Endothelial cell of umbilical vein (primary cell): ENCODE data around the gene PUS10. TPM values are rescaled to one million over a fixed set of nuclear protein-coding genes. Genes with fewer than 3 reads are reported as not detected.

Experiments used
- BruUV-seq: library from RNA; stranded (reverse); fragments of 400-500 nt; replicated peaks from 2 replicates; lab custom pipeline; 2021; lab: Mats Ljungman, UMichigan
- CTCF ChIA-PET: fragments of 300-600, 350-600 bp; sonication (Branson Sonifier 250); formaldehyde crosslinking; loops from one replicate; lab custom pipeline; 2021; ENCODE audit warnings: antibody characterized with exemption, inconsistent platforms; lab: Charles Lee
- POLR2A ChIA-PET: fragments of 300-600, 350-600 bp; sonication (Branson Sonifier 250); formaldehyde crosslinking; loops from one replicate; lab custom pipeline; 2021; ENCODE audit warnings: antibody characterized with exemption, inconsistent platforms; lab: Charles Lee
- DNase-seq: peaks from one replicate; pipeline ENCODE4 v3.0.0-alpha.2; 2011; ENCODE audit warnings: low read depth, low spot score
- FAIRE-seq: peaks from 2 replicates; lab custom pipeline; 2011; peaks lifted over from hg19 to GRCh38; lab: Jason Lieb, UNC
- H2AFZ ChIP-seq: 2 replicates; pipeline ENCODE4 v1.6.0; 2012; ENCODE audit warnings: low read depth, low read length, control low read depth, inconsistent platforms
- H3K27ac ChIP-seq: 2 replicates; pipeline ENCODE4 v1.5.1; 2011; ENCODE audit warnings: low read depth, mild to moderate bottlenecking, control low read depth, low read length, moderate library complexity; ENCODE audit not compliant: insufficient read depth
- H3K27me3 ChIP-seq, 2 experiments: 2 replicates each; pipeline versions ENCODE4 v1.6.0 to v1.6.1; 2011; ENCODE audit warnings: low read length in 2 of 2, mixed read lengths in 1 of 2; ENCODE audit not compliant: control insufficient read depth in 2 of 2, insufficient read depth in 2 of 2
- H3K36me3 ChIP-seq, 2 experiments: 2 replicates in 1 of 2; 3 replicates in 1 of 2; pipeline ENCODE4 v1.5.1; 2011; ENCODE audit warnings: low read length in 2 of 2, mild to moderate bottlenecking in 1 of 2, moderate library complexity in 1 of 2; ENCODE audit not compliant: control insufficient read depth in 2 of 2, insufficient read depth in 2 of 2; ENCODE audit errors: extremely low read depth in 1 of 2
- H3K4me1 ChIP-seq: 3 replicates; pipeline ENCODE4 v1.5.1; 2011; ENCODE audit warnings: mild to moderate bottlenecking, low read length; ENCODE audit not compliant: control insufficient read depth, insufficient read depth; ENCODE audit errors: extremely low read depth
- H3K4me2 ChIP-seq: 2 replicates; pipeline ENCODE4 v1.6.1; 2011; ENCODE audit warnings: low read length, control low read depth, mixed read lengths; ENCODE audit not compliant: insufficient read depth
- H3K4me3 ChIP-seq, 3 experiments: fragments of 200-600 bp in 1 of 3; sonication (generic), shearing (Covaris generic) in 1 of 3; replicated peaks in 1 of 3; 2 replicates each; pipeline ENCODE4 v1.5.1; 2011 to 2016; ENCODE audit warnings: control low read depth in 3 of 3, low read length in 3 of 3, mild to moderate bottlenecking in 2 of 3, inconsistent platforms in 1 of 3, low read depth in 1 of 3, moderate library complexity in 1 of 3; ENCODE audit not compliant: insufficient read depth in 1 of 3
- H3K79me2 ChIP-seq: 2 replicates; pipeline ENCODE4 v1.6.0; 2012; ENCODE audit warnings: low read length, inconsistent platforms; ENCODE audit not compliant: control insufficient read depth, insufficient read depth
- H3K9ac ChIP-seq: replicated peaks from 2 replicates; pipeline ENCODE3; 2011; ENCODE audit warnings: low read length, control low read depth; ENCODE audit not compliant: insufficient read depth; ENCODE audit errors: extremely low read depth
- H3K9me1 ChIP-seq: replicated peaks from 3 replicates; pipeline ENCODE4 v1.6.0; 2011; ENCODE audit warnings: mild to moderate bottlenecking, low read length; ENCODE audit not compliant: control insufficient read depth, insufficient read depth; ENCODE audit errors: extremely low read depth
- H3K9me3 ChIP-seq: replicated peaks from 2 replicates; pipeline ENCODE4 v1.5.1; 2012; ENCODE audit warnings: low read length, inconsistent platforms; ENCODE audit not compliant: control insufficient read depth, insufficient read depth
- H4K20me1 ChIP-seq: replicated peaks from 2 replicates; pipeline ENCODE3; 2011; ENCODE audit warnings: mild to moderate bottlenecking, low read length; ENCODE audit not compliant: control insufficient read depth, insufficient read depth; ENCODE audit errors: extremely low read depth
- EZH2 ChIP-seq: IDR thresholded peaks from 2 replicates; pipeline ENCODE4 v1.6.1; 2012; ENCODE audit warnings: borderline replicate concordance, low read depth, mild to moderate bottlenecking, moderate library complexity, low read length, inconsistent platforms; ENCODE audit not compliant: severe bottlenecking
- FOS ChIP-seq: IDR thresholded peaks from 2 replicates; pipeline ENCODE4 v1.6.1; 2011; ENCODE audit warnings: mild to moderate bottlenecking, low read length, moderate library complexity, borderline replicate concordance; ENCODE audit not compliant: insufficient read depth
- GATA2 ChIP-seq: IDR thresholded peaks from 2 replicates; pipeline ENCODE4 v1.7.0; 2011; ENCODE audit warnings: low read depth, mild to moderate bottlenecking, moderate library complexity, mixed read lengths, low read length; ENCODE audit not compliant: insufficient read length, insufficient read depth
- JUN ChIP-seq: IDR thresholded peaks from 2 replicates; pipeline ENCODE4 v1.6.1; 2011; ENCODE audit warnings: borderline replicate concordance, low read depth; ENCODE audit not compliant: insufficient read length, insufficient read depth
- MYC ChIP-seq: IDR thresholded peaks from one replicate; pipeline ENCODE4 v1.6.1; 2011; ENCODE audit warnings: mild to moderate bottlenecking, low read depth, low read length
- POLR2A ChIP-seq: IDR thresholded peaks from 2 replicates; pipeline ENCODE4 v1.6.1; 2012; ENCODE audit warnings: low read depth, mild to moderate bottlenecking, control low read depth, low read length
- POLR2AphosphoS5 ChIP-seq: IDR thresholded peaks from 2 replicates; pipeline ENCODE4 v1.6.1; 2012; ENCODE audit warnings: low read depth, mild to moderate bottlenecking, control low read depth, low read length, moderate library complexity; ENCODE audit not compliant: insufficient read depth
- dilution Hi-C: fragments of 300-500 bp; cut with MboI; formaldehyde crosslinking; loops from one replicate; pipeline ENCODE4 v1.15.0; 2019; ENCODE audit warnings: low sequenced_read_pairs; ENCODE audit not compliant: extremely low pct_ligation_motif_present
- intact Hi-C: fragments of 100-400 bp; cut with micrococcal nuclease; formaldehyde crosslinking; loops from one replicate; pipeline ENCODE4 v1.10.0; 2022
- polyA plus RNA-seq, 4 experiments: library from polyadenylated mRNA; depleted of rRNA in 3 of 4; stranded (reverse) in 3 of 4; unstranded in 1 of 4; fragments of >200 nt; gene quantifications; 2 replicates each; pipeline versions ENCODE4 v1.2.1 to v1.2.3, GENCODE V29; 2011 to 2012; ENCODE audit warnings: missing spikeins in 1 of 4
- total RNA-seq: library from RNA; stranded (reverse); gene quantifications from 2 replicates; pipeline ENCODE4 v1.2.3, GENCODE V29; 2021
- TF ChIP-seq, protein P1 (sequence below), 2 donors: IDR thresholded peaks; 1 replicate in 1 of 2; 2 replicates in 1 of 2; pipeline ENCODE4 v1.5.1; 2011; ENCODE audit warnings: low read length in 2 of 2, mild to moderate bottlenecking in 2 of 2, moderate library complexity in 2 of 2, control low read depth in 1 of 2, inconsistent platforms in 1 of 2, low read depth in 1 of 2; ENCODE audit not compliant: insufficient read depth in 1 of 2; ENCODE audit errors: extremely low read depth in 1 of 2
- TF ChIP-seq, protein P2 (sequence below): IDR thresholded peaks from 2 replicates; pipeline ENCODE4 v1.6.1; 2011; ENCODE audit not compliant: insufficient read depth, insufficient read length

Gene PUS10
- total and polyA plus RNA-seq, 2 donors (not counting 3 experiments of a cell fraction or from before 2014, with no cell fraction given): 3.7 to 10.3 TPM

DNA sequence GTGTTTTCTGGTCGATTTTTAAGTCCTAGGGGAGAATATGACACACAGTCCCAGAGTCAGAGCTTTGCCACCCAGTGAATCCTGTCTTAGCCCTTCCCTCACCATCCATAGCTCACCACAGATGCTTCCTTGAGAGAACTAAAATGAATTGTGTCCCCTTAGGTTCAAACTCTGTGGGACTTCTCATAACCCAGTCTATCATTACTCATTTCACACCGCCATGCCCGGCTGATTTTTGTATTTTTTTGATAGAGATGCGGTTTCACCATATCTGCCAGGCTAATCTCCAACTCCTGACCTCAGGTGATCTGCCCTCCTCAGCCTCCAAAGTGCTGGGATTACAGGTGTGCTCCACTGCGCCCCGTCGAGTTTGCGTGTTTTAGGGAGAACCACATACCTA is 69.9 kb downstream of the PUS10 start:
- no peak overlapping the region for H3K4me2 ChIP-seq
- no peaks in the 10 kb centered on the region for H3K36me3 ChIP-seq
- H3K9me3 ChIP-seq: no peaks in the 10 kb centered on the region
- FAIRE-seq (no peak), DNase-seq (no peak)
- H4K20me1 ChIP-seq: no peaks in the 10 kb centered on the region
- H3K4me3 ChIP-seq: no peak overlapping the region
- BruUV-seq: no TSS peak
- H2AFZ ChIP-seq: no peak overlapping the region
- H3K27ac ChIP-seq: no peak overlapping the region
- no peaks in the 10 kb centered on the region for H3K79me2 ChIP-seq
- intact Hi-C loops (no loop called here), dilution Hi-C loops (no loop called here)
- H3K4me1 ChIP-seq: no peaks in the 10 kb centered on the region
- H3K9ac ChIP-seq: no peak overlapping the region
- no peaks in the 10 kb centered on the region for H3K27me3 ChIP-seq
- no peaks in the 10 kb centered on the region for H3K9me1 ChIP-seq
- ChIA-PET POLR2A (no interaction called here), CTCF (no interaction called here)
- TF ChIP-seq EZH2 (no peak), JUN (no peak), MYC (no peak), GATA2 (no peak), FOS (no peak), POLR2AphosphoS5 (no peak), POLR2A (no peak)
- TF ChIP-seq, protein P1, sequence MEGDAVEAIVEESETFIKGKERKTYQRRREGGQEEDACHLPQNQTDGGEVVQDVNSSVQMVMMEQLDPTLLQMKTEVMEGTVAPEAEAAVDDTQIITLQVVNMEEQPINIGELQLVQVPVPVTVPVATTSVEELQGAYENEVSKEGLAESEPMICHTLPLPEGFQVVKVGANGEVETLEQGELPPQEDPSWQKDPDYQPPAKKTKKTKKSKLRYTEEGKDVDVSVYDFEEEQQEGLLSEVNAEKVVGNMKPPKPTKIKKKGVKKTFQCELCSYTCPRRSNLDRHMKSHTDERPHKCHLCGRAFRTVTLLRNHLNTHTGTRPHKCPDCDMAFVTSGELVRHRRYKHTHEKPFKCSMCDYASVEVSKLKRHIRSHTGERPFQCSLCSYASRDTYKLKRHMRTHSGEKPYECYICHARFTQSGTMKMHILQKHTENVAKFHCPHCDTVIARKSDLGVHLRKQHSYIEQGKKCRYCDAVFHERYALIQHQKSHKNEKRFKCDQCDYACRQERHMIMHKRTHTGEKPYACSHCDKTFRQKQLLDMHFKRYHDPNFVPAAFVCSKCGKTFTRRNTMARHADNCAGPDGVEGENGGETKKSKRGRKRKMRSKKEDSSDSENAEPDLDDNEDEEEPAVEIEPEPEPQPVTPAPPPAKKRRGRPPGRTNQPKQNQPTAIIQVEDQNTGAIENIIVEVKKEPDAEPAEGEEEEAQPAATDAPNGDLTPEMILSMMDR (IDR thresholded peaks at IDR 0.05; ENCODE audit: extremely low read depth in 1 of 2, insufficient read depth in 1 of 2, low read depth in 1 of 2, low read length in 2 of 2): no peak
- TF ChIP-seq, protein P2, sequence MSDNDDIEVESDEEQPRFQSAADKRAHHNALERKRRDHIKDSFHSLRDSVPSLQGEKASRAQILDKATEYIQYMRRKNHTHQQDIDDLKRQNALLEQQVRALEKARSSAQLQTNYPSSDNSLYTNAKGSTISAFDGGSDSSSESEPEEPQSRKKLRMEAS: no peak
